GM21360 (cell line): ENCODE measurements around the gene CEMIP.

Experiments
- ATAC-seq: cut with Tn5 transposase; IDR thresholded peaks from one replicate; pipeline ENCODE4 v1.9.1; 2021; ENCODE audit warnings: mild to moderate bottlenecking, moderate library complexity; ENCODE audit not compliant: unreplicated experiment

Gene CEMIP

DNA sequence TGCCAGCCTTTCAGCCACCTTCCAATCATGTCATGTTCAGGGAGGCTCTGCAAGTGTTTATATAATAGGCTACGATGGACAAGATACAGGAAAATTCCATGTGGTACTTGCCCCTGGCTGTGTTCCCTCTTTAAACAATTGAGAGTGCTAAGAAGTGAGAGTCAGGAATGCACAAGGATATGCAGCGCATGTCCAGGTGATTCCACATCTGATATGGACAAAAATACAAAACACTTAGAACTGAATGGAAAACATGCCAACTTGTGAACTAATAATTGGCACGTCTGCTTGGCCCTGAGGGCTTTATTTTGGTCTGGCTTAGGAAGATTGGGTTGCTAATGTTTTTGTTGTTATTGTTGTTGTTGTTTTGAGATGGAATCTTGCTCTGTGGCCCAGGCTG is 100.9 kb downstream of the CEMIP start:
- ATAC-seq = no peak

DNA sequence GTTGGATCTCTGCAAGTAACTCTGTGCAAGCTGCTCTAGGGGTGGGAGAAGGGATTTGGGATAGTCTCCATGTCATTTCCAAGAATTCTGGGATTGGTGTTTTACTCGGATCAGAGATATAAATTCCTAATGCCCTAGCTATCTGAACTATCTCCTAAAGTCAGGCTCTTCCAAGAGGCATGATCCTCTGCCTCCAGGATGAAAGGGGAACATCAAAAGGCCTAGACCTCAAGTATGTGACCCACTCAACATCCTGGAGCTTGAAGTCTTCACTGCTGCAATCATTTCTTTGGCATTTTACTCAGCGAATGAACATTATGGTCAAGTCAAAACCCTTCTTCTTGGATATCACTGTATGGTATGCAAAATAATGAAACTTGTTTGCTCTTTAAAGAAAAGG is 104.5 kb downstream of the CEMIP start:
- ATAC-seq = no peak

DNA sequence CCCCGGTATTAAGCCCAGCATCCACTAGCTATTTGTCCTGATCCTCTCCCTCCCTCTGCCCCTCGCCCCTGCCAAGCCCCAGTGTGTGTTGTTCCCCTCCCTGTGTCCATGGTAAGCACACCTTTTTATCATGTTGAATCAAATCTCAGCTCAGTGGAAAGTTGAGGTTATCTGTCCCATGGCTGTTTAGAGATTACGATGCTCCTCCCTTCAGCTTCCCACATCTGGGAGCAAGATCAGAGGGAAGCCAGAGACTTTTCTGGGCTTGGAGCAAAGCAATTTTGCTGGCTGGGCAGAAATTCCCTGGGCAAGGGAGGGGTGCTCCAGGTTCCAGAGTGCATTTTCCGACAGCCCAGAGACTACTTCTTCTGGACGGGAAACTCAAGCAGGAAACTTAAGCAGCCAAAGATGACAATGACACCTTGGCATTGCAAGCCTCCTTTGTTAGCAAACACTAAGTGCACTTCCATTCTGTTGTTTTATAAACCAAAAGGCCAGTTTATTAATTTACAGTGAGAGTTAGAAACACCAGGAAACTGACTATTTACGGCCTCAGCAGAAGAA is 105.9 kb downstream of the CEMIP start:
- no peak for ATAC-seq

DNA sequence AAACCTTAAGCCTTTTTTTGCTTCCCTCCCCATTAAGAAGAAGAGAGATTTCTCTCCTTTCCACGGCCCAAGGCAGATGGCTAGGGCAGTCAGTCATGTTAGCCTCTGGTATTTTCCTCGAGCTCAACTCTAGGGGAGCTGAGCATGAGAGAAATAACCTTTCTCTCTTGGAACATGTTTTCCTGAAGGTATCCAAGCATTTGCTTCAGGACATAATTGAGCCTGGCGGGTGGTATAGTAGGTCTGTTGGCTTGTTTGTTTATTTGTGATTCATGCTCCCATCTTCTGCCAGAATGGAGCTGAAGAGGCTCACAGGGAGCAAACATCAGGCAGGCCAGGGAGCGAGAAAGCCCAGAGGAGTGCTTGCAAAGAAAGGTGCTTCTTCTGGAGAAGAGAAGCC is 108.0 kb downstream of the CEMIP start:
- ATAC-seq = no peak

DNA sequence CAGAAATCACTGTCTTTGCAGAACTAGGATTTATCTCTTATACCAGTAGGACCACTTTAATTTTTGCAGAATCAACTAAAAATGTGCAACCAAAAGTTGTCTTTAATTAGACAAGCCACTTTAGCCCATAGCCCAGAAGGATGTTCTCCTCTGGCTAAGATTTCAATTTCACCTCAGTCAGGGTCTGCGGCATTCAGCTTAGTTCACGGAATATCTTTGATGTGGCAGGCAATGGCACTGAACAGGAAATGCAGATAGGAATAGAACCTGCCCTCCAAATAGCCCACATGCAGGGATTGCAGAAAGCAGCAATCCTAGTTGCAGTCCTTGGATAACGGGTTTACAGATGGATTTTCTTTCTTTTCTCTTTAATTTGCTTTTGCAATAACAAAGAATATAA is 109.7 kb downstream of the CEMIP start:
- ATAC-seq = no peak

DNA sequence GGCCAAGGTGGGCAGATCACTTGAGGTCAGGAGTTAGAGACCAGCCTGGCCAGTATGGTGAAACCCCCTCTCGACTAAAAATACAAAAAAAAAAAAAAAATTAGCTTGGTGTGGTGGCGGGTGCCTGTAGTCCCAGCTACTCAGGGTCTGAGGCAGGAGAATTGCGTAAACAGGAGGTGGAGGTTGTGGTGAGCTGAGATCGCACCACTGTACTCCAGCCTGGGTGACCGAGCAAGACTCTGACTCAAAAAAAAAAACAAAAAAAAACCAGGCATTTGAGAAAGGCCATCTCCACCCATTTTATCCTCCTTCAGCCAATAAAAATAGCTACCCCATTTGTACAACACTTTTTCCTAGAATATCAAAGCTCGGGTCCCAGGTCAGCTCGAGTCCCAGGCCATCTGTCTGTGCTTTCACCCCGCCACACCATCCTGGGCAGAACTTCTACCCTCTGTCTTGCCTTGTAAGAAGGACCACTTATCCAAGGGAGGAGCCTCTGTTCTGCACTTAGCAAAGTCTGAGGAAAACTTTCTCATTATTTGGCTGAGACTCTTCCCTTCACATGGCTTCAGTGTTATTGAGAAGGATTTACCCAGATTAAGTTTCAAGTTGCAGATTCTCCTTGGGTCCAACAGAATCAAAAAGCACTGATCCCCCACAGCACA is 111.3 kb downstream of the CEMIP start:
- ATAC-seq = no peak

DNA sequence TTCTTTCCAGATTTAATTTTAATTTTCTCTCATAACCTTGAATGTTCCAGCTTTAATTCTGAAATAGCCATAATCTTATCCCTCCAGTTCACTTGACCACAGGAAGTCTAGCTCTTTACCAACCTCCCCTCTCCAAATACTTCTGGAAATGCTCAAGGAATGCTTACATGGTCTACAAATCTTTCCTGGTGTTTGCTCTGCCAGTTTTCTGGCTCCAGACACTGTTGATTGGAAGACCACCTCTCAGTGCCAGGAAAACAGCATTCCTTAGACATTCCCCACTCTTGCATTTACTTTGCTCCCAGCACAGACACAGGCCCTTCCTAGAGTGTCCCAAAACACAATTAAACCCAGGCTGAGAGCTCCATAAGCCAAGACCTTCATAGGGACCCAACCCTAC is 111.8 kb downstream of the CEMIP start:
- no peak for ATAC-seq

DNA sequence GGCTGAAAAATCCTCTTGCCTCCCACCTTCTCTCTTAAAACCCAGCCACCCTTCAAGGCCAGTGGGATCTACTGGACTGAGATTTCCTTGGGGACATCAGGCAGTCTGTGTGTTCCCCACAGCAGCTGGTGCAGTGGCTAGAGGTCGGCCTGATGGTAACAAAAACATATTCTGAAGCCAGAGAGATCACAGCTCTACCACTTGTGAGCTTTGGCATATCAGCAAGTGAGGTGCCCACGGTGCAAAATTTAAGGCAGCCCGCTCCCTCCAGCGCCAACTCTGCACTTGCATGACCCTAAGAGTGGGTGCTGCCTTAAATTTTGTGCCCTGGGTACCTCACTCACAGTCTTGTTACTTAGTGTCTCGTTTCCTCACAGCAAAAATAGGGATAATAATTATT is 113.2 kb downstream of the CEMIP start:
- ATAC-seq = no peak

DNA sequence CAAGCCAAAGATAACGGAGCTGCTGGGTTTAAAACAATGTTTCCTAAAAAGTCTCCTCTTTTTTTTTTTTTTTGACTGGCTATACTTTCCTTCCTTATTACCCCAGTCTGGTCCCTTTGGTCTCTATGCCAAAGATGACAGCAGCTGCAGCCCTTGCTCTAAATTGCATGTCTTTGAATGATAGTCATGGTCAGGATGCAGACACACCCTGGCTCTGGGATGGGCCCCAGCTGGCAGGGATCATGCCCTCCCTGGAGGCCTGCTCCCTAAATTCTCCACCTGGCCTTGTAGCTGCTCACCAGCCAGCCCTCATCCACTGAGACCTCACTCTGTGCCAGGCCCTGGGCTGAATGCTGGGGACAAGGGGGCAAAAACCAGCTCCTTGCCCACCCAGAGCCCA is 114.6 kb downstream of the CEMIP start:
- no peak for ATAC-seq

DNA sequence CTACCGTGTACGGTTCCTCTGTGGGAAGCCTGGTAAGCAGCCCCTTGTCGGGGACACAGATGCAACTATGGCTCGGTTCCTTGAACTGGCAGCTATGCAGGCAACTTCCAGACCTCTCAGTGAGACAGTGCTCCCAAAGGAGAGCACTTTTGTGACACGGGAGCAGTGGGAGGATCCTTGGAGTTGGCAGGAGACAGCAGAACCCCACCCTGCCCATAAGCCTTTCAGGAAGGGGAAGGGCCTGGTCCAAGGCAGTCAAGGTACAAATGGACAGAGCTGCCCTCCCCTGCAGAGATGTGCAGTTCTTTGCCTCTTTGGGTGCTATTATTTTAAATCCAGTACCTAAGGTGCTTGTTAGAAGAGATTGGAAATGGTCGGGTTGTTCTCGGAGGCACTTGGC is 115.9 kb downstream of the CEMIP start:
- ATAC-seq = no peak

DNA sequence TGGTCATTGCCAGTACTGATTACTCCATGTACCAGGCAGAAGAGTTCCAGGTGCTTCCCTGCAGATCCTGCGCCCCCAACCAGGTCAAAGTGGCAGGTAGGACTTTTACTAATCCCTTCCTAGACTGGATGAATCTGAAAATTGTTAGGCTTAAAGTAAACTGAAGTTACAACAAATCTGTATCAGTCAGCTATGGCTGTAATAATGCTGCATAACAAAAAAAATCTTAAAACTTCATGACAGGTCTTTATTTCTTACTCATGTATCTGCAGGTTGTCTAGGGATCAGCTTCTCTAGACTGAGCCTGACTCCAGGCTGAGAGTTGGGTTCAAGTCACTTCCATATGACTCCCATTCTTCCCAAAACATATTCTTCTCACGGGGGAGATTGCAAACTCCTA is 116.8 kb downstream of the CEMIP start:
- no peak for ATAC-seq

DNA sequence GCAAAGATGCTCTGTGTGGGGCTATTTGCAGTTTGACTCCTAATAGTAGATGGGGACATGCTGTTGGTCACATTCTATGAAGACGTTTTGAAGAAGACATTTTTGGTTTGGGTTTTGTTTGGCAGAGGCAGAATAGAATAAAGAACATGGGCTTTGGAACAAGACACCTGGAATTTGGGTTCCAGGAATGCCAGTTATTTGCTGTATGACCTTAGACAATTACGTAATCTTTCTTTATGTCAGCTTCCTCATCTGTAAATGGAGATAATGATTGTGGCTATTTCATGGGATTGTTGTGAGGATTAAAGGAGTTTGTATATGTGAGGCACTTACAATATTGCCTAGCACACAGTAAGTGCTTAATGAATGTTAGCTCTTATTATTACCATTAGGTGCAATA is 118.9 kb downstream of the CEMIP start:
- no peak for ATAC-seq

DNA sequence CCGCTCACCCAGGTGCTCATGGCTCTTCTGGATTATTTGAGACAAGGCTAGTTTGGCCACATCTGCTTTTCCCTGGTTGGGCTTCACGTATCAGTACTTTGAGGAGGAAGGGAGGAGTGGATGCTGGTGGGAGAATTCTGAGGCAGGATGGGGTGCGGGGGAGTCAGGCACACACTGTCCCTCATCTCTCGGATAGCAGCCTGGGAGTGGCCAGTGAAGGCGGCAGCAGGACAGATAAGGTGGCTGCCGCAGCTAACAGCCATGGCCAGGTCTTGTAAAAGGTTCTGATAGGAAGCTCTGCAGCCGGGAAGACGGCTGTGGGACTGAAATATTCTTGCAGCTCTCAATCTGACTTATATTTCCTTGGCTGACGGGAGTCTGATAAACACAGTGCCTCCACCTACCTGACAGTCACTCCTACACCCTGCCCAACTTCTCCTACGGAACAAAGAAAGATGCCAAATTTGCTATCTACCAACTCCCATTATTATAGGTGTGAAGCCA is 123.2 kb downstream of the CEMIP start:
- ATAC-seq = no peak

DNA sequence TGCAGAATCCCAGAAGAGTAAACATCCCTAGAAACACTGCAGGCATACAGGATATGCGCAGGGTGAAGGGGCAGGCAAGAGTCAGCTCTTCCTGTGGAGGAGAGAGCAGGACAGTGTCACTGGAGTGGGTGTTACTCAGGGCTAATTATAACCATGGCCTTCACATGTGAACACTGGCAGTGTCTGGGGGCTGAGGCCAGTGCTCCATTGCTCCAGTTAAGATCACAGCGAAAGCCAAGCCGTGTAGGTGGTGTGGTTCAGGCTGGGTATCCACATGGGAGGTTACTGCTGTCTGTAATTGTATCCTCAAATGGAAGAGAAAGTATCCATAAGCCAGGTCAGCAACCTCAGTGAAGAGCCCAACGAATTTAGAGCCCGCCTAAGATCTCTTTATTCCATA is 125.8 kb downstream of the CEMIP start:
- ATAC-seq = no peak

DNA sequence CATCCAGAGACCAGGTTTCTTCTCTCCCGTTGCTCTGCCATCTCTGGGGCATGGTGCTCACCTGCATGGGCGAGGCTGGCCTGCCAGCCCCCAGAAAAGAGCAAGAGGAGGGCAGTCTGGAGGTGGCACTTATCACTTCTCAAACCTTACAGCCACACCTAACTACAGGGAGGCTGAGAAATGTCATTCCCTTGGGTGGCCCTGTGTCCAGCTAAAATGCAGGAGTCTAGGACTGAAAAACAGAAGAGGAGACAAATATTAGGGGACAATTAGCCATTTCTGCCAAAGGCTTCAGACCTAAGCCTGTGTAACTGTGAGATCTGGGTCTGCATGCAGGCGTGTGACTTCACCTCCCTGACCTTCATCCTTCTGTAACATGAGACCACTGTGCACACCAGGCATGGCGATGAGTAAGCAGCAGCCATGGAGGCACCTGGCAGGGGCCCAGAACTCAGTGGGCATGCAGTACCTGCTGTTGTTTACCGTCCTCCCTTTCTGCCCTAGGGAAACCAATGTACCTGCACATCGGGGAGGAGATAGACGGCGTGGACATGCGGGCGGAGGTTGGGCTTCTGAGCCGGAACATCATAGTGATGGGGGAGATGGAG is 127.1 kb downstream of the CEMIP start:
- no peak for ATAC-seq

DNA sequence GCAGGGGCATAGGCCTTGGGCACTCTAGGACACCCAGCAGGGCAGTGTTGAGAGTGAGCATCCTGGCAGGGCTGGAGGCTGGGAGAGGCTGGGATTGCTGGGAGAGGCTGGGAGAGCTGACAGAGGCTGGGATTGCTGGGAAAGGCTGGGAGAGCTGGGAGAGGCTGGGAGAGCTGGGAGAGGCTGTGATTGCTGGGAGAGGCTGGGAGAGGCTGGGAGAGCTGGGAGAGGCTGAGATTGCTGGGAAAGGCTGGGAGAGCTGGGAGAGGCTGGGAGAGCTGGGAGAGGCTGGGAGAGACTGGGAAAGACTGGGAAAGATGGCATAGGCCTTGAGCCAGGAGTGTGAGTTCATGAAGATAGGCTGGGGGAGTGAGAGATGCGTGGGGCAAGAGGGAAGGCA is 132.7 kb downstream of the CEMIP start:
- ATAC-seq = no peak

DNA sequence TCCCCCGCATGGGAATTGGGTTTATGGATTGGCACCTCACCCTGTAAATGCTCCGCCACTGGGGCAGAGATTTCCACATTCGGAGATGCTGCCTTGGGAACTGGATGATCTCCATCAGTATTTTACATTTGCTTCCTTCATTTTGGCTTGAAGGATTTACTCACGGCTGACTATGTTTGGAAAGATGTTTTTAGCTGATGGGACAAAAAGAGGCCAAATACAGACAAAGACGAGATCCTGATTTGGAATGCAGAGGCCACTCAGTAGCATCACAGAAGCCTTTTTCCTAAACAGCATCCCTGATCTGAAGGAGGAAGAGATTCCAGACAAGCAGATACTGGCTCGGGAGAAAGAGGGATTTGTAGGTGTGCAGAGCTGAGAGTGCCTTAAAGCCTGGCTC is 133.5 kb downstream of the CEMIP start:
- no peak for ATAC-seq

DNA sequence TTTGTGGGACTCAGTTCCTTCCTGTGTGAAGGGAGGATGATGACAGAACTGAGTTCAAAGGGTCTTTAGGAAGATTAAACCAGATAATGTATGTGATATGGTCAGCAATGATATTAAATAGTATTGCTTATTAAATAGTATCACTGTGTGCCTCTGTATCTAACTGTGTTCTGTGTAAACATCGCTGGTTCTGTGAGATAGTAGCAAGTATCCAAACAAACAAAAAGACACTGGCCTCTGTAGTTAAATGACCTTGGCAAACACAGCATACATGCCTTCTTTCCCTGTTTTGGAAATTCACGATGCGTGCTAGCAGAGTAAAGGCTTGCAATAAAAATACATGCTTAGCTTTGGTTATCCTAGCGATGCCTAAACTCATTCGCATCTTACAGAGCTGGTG is 134.4 kb downstream of the CEMIP start:
- no peak for ATAC-seq

DNA sequence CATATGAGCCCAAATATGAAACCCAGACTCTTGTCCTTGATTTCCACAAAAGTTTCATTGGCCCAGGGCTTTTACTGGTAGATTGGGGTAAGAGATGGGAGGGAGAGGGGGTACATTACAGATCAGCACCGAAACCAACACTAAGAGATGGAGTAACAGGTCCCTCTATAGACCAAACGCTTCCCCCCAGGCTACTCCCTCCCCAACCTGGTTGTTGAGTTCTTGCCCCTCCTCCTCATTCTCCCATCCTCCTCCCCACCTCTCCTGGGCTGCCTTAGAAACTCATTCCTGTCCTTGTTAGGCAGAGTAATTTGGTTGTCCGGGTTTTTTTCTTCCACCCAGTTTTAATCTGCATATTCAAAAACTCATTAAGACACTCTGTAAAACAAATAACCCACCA is 136.3 kb downstream of the CEMIP start:
- ATAC-seq = no peak

DNA sequence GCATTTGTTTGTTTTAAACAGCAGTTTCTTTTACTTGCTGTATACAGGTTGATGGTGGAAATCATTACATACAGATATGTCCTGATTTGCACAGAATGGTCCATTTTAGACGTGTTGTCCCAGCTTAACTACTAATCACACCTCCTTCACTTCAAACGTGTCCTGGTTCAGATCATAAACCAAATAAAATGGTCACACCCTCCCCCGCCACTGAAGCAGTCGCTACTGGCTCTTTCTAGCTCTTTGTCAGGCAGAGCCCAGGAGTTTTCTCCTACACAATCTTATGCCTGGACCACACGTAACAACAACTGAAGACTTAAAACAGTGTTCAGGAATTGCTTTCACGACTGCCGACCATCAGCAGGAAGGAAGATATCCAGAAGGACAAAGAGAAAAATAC is 136.9 kb downstream of the CEMIP start:
- ATAC-seq = no peak

DNA sequence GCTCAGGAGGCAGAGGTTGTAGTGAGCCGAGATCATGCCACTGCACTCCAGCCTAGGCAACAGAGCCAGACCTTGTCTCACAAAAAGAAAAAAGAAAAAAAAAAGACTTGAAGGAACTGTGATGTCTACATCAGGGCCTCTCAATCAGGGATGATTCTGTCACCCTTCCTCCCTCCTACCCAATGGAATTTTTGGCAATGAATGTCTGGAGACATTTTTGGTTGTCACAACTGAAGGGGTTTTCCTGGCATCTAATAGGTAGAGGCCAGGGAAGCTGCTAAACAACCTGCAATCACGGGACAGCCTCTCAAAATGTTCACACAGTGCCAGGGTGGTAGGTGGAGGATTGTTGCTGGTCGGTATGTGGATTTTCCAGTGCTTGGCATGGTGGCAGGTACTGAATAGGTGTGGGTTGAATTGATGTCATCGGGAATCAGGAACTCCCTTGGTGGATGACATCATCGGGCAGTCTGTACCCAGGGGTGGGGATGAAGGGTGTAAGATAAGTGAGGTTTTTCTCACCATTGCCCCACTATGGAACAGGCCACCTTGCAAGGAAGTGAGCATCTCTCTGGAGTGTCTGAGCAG is 139.1 kb downstream of the CEMIP start:
- ATAC-seq = no peak

DNA sequence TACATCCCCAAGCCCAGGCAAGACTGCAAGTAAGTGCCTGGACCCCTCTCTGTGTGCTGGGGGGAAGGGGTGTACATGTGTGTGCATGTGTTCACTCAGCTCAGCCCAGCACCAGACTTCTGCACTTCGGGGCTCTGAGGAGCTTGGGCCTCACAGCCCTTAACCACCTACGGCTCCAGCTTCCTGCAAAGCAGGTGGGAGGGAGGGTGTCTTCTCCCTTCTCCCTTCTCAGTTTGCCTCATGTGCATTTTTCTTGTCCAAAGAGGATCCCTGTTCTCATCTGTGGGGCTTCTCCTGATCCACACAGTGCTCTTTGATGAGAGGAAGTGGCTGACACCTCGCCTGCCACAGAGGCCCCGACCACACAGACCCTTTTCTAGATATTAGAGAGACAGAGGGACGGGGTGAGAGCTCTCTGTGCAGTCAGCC is 141.1 kb downstream of the CEMIP start:
- no peak for ATAC-seq
